ENCODE results near the gene CASZ1. TPM values are rescaled to one million over a fixed set of nuclear protein-coding genes. Genes with fewer than 3 reads are reported as not detected.

The CASZ1 gene
- total RNA-seq, 4 donors from 2014 or later = 22.1 to 47.4 (median 28.0) TPM

GRCh38 chr1:10592373-10592772 lies 204.1 kb downstream of the CASZ1 start:
- H3K4me3 ChIP-seq = no peak overlapping the region
- H3K4me1 ChIP-seq = peaks cover 0 to 37% (median 0%) of the 10 kb centered on the region in 3 donors
- peak overlapping the region in 1 of 4 donors; percentile 39 for H3K27ac ChIP-seq
- no peaks in the 10 kb centered on the region for H3K36me3 ChIP-seq
- ATAC-seq = no peak
- H3K27me3 ChIP-seq = no peaks in the 10 kb centered on the region
- H3K9me3 ChIP-seq = no peaks in the 10 kb centered on the region
- 17 to 55% methylated on average over 3 to 4 of the region's 5 CpGs for WGBS, 2 donors (ENCODE audit: low coverage in 1 of 2)
- no peak for TF ChIP-seq CTCF (IDR thresholded peaks at IDR 0.05)
- TF ChIP-seq POLR2A (IDR thresholded peaks at IDR 0.05) = no peak
- TF ChIP-seq POLR2AphosphoS5 (IDR thresholded peaks at IDR 0.05) = no peak
- no peak for TF ChIP-seq EP300 (IDR thresholded peaks at IDR 0.05)

- peaks cover 0 to 31% (median 0%) of the 10 kb centered on the region in 3 donors for H3K4me1 ChIP-seq
- H3K27me3 ChIP-seq = no peaks in the 10 kb centered on the region
- H3K4me3 ChIP-seq = no peak overlapping the region
- TF ChIP-seq POLR2A (IDR thresholded peaks at IDR 0.05) (no peak), EP300 (IDR thresholded peaks at IDR 0.05) (no peak), CTCF (IDR thresholded peaks at IDR 0.05) (no peak), POLR2AphosphoS5 (IDR thresholded peaks at IDR 0.05) (no peak)
- H3K27ac ChIP-seq = no peak overlapping the region
- no peak for ATAC-seq
- H3K9me3 ChIP-seq = no peaks in the 10 kb centered on the region
- WGBS, 2 donors (ENCODE audit: low coverage in 1 of 2) = 50 to 66% methylated on average over 4 of the region's 4 CpGs
- no peaks in the 10 kb centered on the region for H3K36me3 ChIP-seq
Measured at GRCh38 chr1:10591010-10591409, 205.4 kb downstream of the CASZ1 start.

- WGBS, 2 donors (ENCODE audit: low coverage in 1 of 2) = 97 to 100% methylated on average over 2 to 4 of the region's 5 CpGs
- Histone ChIP-seq H3K4me1 (peaks cover 0 to 24% (median 0%) of the 10 kb centered on the region in 3 donors), H3K9me3 (no peaks in the 10 kb centered on the region), H3K27me3 (no peaks in the 10 kb centered on the region), H3K36me3 (no peaks in the 10 kb centered on the region), H3K4me3 (no peak overlapping the region), H3K27ac (no peak overlapping the region)
- no peak for ATAC-seq
- no peak for TF ChIP-seq CTCF (IDR thresholded peaks at IDR 0.05)
- no peak for TF ChIP-seq POLR2AphosphoS5 (IDR thresholded peaks at IDR 0.05)
- TF ChIP-seq POLR2A (IDR thresholded peaks at IDR 0.05) = no peak
- TF ChIP-seq EP300 (IDR thresholded peaks at IDR 0.05) = no peak
Measured at GRCh38 chr1:10589074-10589473, 207.4 kb downstream of the CASZ1 start.

- WGBS, 2 donors (ENCODE audit: low coverage in 1 of 2) = 98 to 100% methylated on average over 2 to 5 of the region's 5 CpGs
- TF ChIP-seq POLR2A (IDR thresholded peaks at IDR 0.05) (no peak), EP300 (IDR thresholded peaks at IDR 0.05) (no peak), CTCF (IDR thresholded peaks at IDR 0.05) (no peak), POLR2AphosphoS5 (IDR thresholded peaks at IDR 0.05) (no peak)
- H3K27me3 ChIP-seq = no peaks in the 10 kb centered on the region
- H3K4me3 ChIP-seq = no peak overlapping the region
- no peak overlapping the region for H3K27ac ChIP-seq
- no peaks in the 10 kb centered on the region for H3K9me3 ChIP-seq
- H3K4me1 ChIP-seq = peaks cover 0 to 24% (median 0%) of the 10 kb centered on the region in 3 donors
- no peak for ATAC-seq
- no peaks in the 10 kb centered on the region for H3K36me3 ChIP-seq
Measured at GRCh38 chr1:10588640-10589039, 207.8 kb downstream of the CASZ1 start.

Small RNA genes within 50 kb of the gene (small RNA-seq; reads per million reads assigned to genes)
- gene RN7SL614P = 0 reads per million in 4 donors

Other genes with a start within 250 kb of the CASZ1 start
- gene TARDBP, start 216.0 kb upstream of the CASZ1 start, total RNA-seq = 100 to 1,000 TPM in 3 of 4 donors, 10 to 100 TPM in 1; 60.3 to 170 (median 112) TPM